ENCODE results near the gene GPR155.

DNA sequence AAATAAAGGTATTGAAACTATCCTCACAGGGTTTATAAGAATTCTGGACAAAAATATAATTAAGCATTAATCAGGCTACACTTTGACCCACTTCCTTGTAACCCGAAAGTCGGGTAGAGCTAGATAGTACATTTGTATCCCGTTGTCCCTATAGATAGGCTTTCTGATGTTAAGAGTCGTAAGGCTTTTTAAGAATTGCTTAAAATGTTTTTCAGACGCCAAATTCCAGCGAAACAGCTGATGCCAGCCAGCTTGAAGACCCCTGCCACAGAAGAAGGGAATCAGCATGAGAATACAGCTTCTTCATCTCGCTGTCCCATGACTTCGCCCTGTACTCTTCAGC, 962 bp upstream of the GPR155 start:
- TF ChIP-seq CTCF (conservative IDR thresholded peaks at IDR 0.05) (no peak), EZH2 (IDR thresholded peaks at IDR 0.05; ENCODE audit: low read depth) (no peak)

All from PC-9 (cell line).